ENCODE measurements around the gene XRCC5.
A peak's percentile ranks its signal among the peaks of the same experiment; 100 is the strongest.
"Not testable (repeated sequence)": the region's sequence is repeated elsewhere in the genome, so short reads cannot be mapped to it uniquely, and the experiment has no call there.

Gene XRCC5

GRCh38 chr2:216080048-216080447 lies 29.1 kb upstream of the XRCC5 start:
- CTCF ChIA-PET, H3K27ac Mint-ChIP-seq, H3K9me3 Mint-ChIP-seq, H3K27me3 Mint-ChIP-seq, DNase-seq: not testable (repeated sequence)
- H3K4me1 Mint-ChIP-seq, result peaks cover 64% of the 10 kb centered on the region
- peaks cover 26% of the 10 kb centered on the region for H3K36me3 Mint-ChIP-seq
- H3K4me3 Mint-ChIP-seq, result peak overlapping the region; percentile 97

- Mint-ChIP-seq H3K4me3 (peak overlapping the region; percentile 97), H3K27ac (peak overlapping the region; percentile 87), H3K4me1 (peaks cover 65% of the 10 kb centered on the region), H3K36me3 (peaks cover 22% of the 10 kb centered on the region), H3K9me3 (no peaks in the 10 kb centered on the region), H3K27me3 (no peaks in the 10 kb centered on the region)
- DNase-seq, result no peak
- CTCF ChIA-PET, result interaction anchor here (1.1 to 4.6 kb wide), 3 partner anchors 22 to 48 kb away, joined by 3 to 45 read pairs (median 4); partner anchors contain the start of gene XRCC5
These were observed 28.1 kb upstream of the XRCC5 start for GRCh38 chr2:216081012-216081411.

GRCh38 chr2:216081487-216082116 lies 27.5 kb upstream of the XRCC5 start, which contains the start of the genes PECR and TMEM169:
TSS of gene PECR (minus strand) at chr2:216081809. CDS start at chr2:216081741, 68 bp downstream.
TSS of gene TMEM169 (plus strand) at chr2:216081919. CDS start at chr2:216095964, 14,045 bp downstream.
- H3K4me1 Mint-ChIP-seq, result peaks cover 67% of the 10 kb centered on the region
- H3K27me3 Mint-ChIP-seq, result no peaks in the 10 kb centered on the region
- peak within 1 kb of the TSS; percentile 97 for H3K4me3 Mint-ChIP-seq
- peaks cover 19% of the 10 kb centered on the region for H3K36me3 Mint-ChIP-seq
- CTCF ChIA-PET, result interaction anchor here (1.1 to 4.6 kb wide), 3 partner anchors 22 to 49 kb away, joined by 3 to 45 read pairs (median 4); partner anchors contain the start of gene XRCC5
- peak; percentile 87 for DNase-seq
- H3K27ac Mint-ChIP-seq, result peak within 1 kb of the TSS; percentile 87
- no peaks in the 10 kb centered on the region for H3K9me3 Mint-ChIP-seq

DNA sequence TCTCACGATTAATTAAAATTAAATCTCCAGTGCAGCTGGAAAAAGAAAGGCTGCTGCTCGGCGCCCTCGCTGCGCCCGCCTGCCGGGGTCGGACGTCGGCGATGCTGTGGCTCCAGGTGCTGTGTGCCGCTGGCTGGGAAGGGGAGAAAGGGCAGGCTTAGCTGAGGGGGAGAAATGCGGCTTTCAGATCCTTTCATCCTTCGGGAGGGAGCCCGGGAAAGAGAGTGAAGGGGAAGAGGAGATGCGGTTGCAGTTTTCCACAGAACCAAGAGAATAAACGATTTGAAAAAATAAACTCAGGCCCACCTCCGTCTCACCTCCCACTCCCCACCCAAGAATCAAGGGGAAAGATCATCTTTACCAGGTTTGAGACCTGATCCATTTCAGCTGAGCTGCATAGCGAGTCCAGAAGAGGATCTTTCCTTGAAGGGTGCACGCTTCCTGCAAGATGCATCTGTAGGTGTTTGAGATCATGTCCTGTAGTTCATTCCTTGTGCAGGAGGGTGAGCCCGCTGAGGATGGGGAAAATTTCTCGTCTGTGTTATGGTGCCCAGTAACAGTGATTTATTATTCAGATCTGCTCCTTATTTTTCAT lies 26.9 kb upstream of the XRCC5 start:
- Mint-ChIP-seq H3K4me3 (peak overlapping the region; percentile 97), H3K9me3 (no peaks in the 10 kb centered on the region), H3K27me3 (no peaks in the 10 kb centered on the region), H3K36me3 (peaks cover 21% of the 10 kb centered on the region), H3K4me1 (peaks cover 70% of the 10 kb centered on the region), H3K27ac (peak overlapping the region; percentile 87)
- peak; percentile 35 for DNase-seq
- CTCF ChIA-PET, result interaction anchor here (1.1 to 4.6 kb wide), 3 partner anchors 23 to 49 kb away, joined by 3 to 45 read pairs (median 4); partner anchors contain the start of gene XRCC5

GRCh38 chr2:216082805-216083204 lies 26.3 kb upstream of the XRCC5 start:
- Mint-ChIP-seq H3K9me3 (no peaks in the 10 kb centered on the region), H3K27me3 (no peaks in the 10 kb centered on the region), H3K36me3 (peaks cover 19% of the 10 kb centered on the region), H3K4me1 (peaks cover 70% of the 10 kb centered on the region), H3K4me3 (peak overlapping the region; percentile 97), H3K27ac (peak overlapping the region; percentile 87)
- peak; percentile 26 for DNase-seq
- CTCF ChIA-PET, result interaction anchor here (1.1 to 4.6 kb wide), 4 partner anchors 11 to 59 kb away, joined by 3 to 45 read pairs (median 4); partner anchors contain the start of gene XRCC5

GRCh38 chr2:216083464-216084281 lies 25.5 kb upstream of the XRCC5 start:
- Mint-ChIP-seq H3K27me3 (no peaks in the 10 kb centered on the region), H3K36me3 (peaks cover 19% of the 10 kb centered on the region), H3K27ac (peak overlapping the region; percentile 85), H3K4me3 (peak overlapping the region; percentile 6), H3K4me1 (peaks cover 65% of the 10 kb centered on the region), H3K9me3 (no peaks in the 10 kb centered on the region)
- CTCF ChIA-PET, result interaction anchor here (0.9 to 4.6 kb wide), 6 partner anchors 10 to 112 kb away, joined by 3 to 45 read pairs (median 4); partner anchors contain the start of gene XRCC5
- DNase-seq, result no peak

DNA sequence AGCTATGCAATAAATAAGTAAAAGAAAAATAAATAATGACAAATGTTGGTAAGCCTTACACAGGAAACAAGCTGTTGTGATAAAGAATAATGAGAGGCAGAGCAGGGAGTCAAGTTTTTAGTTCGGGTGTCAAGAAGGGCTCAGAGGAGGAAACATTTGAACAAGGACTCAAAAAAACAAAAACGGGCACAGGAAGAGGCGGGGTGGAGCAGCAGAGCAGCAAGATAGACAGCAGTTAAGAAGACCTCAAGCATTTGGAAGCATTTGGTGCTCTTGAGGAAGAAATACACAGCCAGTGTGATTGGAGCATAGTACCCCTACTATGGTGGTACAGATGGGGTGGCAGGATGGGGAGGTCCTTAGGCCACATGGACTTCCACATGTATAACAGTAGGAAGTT lies 24.6 kb upstream of the XRCC5 start:
- peaks cover 62% of the 10 kb centered on the region for H3K4me1 Mint-ChIP-seq
- DNase-seq, result peak; percentile 53
- no peaks in the 10 kb centered on the region for H3K27me3 Mint-ChIP-seq
- H3K9me3 Mint-ChIP-seq, result no peaks in the 10 kb centered on the region
- H3K4me3 Mint-ChIP-seq, result peak overlapping the region; percentile 46
- H3K27ac Mint-ChIP-seq, result peak overlapping the region; percentile 85
- CTCF ChIA-PET, result interaction anchor here (0.9 to 4.6 kb wide), 3 partner anchors 24 to 111 kb away, joined by 3 to 45 read pairs (median 8); partner anchors contain the start of gene XRCC5
- H3K36me3 Mint-ChIP-seq, result peaks cover 20% of the 10 kb centered on the region

DNA sequence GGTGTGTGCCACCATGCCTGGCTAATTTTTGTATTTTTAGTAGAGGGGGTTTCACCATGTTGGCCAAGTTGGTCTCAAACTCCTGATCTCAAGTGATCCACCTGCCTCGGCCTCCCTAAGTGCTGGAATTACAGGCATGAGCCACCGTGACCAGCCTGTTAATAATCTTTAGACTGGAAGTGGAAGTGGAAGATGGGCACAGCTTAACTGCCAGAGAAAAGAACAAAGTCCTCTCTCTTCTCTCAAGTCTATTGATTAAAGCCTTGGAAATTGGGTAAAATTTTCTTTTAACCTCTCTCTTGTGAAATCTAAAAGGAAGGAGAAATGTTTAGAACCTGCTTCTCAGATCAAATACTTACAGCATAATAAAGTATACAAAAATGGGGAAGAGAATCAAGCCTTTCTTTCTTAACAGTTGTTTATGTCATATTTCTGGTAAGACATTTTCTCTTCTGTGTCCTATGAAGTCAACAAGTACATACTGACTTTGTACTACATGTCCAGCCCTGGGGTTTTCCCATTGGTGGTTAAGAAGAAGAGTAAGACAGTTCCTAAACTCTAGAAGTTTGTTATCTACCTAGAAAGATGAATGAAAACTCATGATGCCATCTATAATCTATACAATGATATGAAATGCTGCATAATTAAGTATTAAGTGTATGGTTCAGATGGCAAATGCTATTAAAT lies 22.8 kb upstream of the XRCC5 start:
- H3K36me3 Mint-ChIP-seq, result peaks cover 12% of the 10 kb centered on the region
- no peak for DNase-seq
- H3K27ac Mint-ChIP-seq, result no peak overlapping the region
- no peak overlapping the region for H3K4me3 Mint-ChIP-seq
- H3K27me3 Mint-ChIP-seq, result no peaks in the 10 kb centered on the region
- CTCF ChIA-PET, result no interaction called here
- no peaks in the 10 kb centered on the region for H3K9me3 Mint-ChIP-seq
- peaks cover 61% of the 10 kb centered on the region for H3K4me1 Mint-ChIP-seq

DNA sequence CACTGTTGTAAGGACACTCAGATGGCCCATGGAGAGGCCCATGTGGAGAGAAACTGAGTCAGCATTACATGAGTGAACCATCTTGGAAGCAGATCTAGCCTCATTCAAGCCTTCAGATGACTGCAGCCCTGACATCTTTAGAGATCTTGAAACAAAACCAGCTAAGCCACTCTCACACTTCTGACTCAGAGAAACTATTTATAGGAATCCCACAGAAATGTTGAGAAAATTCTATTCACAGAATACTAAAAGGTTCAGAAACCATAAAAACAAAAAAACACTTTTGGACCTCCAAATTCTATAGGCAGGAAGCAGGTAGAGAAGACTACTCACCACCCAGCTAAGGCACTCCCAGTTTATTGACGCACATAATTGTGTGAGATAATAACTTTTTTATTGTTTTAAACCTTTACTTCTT lies 18.8 kb upstream of the XRCC5 start:
- Mint-ChIP-seq H3K9me3 (no peaks in the 10 kb centered on the region), H3K4me1 (peaks cover 26% of the 10 kb centered on the region), H3K27me3 (no peaks in the 10 kb centered on the region), H3K4me3 (no peak overlapping the region), H3K36me3 (peaks cover 5% of the 10 kb centered on the region), H3K27ac (no peak overlapping the region)
- DNase-seq, result no peak
- CTCF ChIA-PET, result no interaction called here

DNA sequence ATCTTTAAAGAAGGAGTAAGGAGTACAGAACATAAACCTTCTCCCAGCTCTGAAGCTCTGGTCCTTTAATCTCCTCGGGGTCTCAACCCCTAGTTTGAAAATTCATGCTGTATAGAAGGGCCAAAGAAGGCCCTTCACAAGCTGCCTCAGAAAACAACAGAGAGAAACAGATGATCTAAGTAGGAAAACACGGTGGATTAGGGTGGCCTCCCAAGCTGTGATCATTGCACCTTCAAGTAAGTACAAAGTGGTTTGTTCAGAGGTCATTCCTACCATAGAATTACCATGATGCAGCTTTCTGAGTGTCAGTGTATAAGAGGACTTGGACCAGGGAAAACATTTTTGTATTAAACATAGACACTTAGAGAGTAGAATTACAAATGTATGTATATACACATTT lies 16.5 kb upstream of the XRCC5 start:
- Mint-ChIP-seq H3K36me3 (peaks cover 2% of the 10 kb centered on the region), H3K4me3 (no peak overlapping the region), H3K27ac (no peak overlapping the region), H3K9me3 (no peaks in the 10 kb centered on the region), H3K27me3 (no peaks in the 10 kb centered on the region), H3K4me1 (peaks cover 14% of the 10 kb centered on the region)
- DNase-seq, result no peak
- CTCF ChIA-PET, result interaction anchor here (1.7 kb wide), 1 partner anchor 18 kb away, joined by 5 read pairs; no protein-coding TSS in a partner anchor

DNA sequence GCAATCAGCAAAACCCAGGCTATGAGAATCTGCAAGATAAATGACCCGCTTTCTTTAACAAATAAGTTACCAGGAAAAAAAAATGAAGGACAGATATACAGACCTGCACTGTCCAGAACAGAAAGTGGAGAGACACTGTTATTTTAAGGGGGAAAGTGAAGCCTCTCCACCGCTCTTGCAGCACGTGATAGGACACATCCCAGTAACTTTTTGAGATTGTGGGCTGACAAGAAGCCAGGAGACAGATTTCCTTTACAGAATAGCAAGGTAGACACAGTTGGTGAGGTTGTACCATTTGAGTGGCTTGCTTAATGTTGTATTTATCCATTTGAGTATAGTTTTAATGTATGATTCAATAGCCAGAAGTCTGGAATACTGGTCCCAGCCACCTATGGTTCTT lies 14.4 kb upstream of the XRCC5 start:
- H3K9me3 Mint-ChIP-seq, result no peaks in the 10 kb centered on the region
- CTCF ChIA-PET, result interaction anchor here (1.1 to 1.2 kb wide), 2 partner anchors 11 to 61 kb away, joined by 3 to 4 read pairs; no protein-coding TSS in a partner anchor
- H3K4me1 Mint-ChIP-seq, result peaks cover 13% of the 10 kb centered on the region
- DNase-seq, result no peak
- H3K36me3 Mint-ChIP-seq, result no peaks in the 10 kb centered on the region
- H3K4me3 Mint-ChIP-seq, result no peak overlapping the region
- no peak overlapping the region for H3K27ac Mint-ChIP-seq
- H3K27me3 Mint-ChIP-seq, result no peaks in the 10 kb centered on the region

DNA sequence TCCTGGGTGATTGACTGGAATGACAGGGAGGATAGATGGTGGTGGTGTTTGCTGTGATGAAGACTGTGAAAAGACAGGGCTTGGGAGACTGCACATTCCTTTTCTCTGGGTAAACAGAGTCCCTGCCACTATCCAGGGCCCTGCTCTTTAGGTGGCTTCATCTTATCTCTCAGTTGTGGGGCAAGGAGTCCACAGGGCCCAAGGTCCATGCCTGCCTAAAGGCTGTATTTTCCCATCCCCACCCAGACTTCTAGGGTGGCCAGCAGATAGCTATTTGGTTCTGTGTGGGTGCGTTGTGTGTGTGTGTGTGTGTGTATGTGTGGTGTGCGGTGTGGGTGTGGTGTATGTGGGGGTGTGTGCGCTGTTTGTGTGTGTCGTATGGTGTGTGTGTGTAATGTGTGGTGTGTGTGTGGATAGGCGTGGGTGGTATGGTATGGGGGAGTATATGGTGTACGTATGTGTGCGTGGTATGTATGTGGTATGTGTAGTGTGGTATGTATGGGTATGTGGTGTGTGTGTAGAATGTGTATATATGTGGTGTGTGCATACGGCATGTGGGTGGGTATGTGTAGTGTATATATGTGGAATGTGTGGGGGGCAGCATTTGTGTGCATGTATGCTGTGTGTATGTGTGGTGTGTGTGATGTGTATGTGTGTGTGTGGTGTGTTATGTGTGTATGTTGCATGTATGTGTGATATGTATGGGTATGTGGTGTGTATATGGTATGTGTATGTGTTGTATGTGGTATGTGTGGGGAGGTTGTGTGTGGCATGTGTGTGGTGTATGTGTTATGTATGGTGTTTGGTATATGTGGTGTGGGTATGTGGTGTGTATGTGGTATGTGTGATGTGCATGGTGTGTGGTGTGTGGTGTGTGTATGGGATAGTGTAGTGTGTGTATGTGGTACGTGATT lies 10.5 kb upstream of the XRCC5 start:
- Mint-ChIP-seq H3K4me3 (no peak overlapping the region), H3K36me3 (peaks cover 11% of the 10 kb centered on the region), H3K27me3 (no peaks in the 10 kb centered on the region), H3K4me1 (peaks cover 8% of the 10 kb centered on the region), H3K9me3 (no peaks in the 10 kb centered on the region), H3K27ac (no peak overlapping the region)
- no peak for DNase-seq
- CTCF ChIA-PET, result no interaction called here

DNA sequence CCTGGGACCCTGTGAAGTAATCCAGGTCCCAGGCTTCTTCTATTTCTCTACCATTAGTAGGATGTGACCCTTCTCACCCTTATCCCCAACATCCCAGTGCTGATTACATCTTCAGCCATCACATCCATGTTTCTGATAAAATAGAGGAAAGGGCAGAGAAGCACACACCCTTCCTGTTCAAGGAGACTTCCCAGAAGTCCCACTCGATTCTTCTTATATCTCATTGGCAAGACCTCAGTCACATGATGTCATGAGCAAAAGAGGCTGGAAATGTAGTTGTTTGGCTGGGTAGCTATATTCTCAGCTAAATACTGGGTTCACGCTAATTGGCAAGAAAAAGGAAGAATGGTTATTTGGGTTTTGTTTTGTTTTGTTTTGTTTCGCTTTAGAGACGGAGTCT lies 8.0 kb upstream of the XRCC5 start:
- Mint-ChIP-seq H3K4me1 (peaks cover 11% of the 10 kb centered on the region), H3K27me3 (peaks cover 4% of the 10 kb centered on the region), H3K36me3 (peaks cover 11% of the 10 kb centered on the region), H3K27ac (no peak overlapping the region), H3K4me3 (no peak overlapping the region), H3K9me3 (no peaks in the 10 kb centered on the region)
- CTCF ChIA-PET, result interaction anchor here (2.7 kb wide), 1 partner anchor 9 kb away, joined by 8 read pairs; the partner anchor contains the start of gene XRCC5
- DNase-seq, result no peak

Measured in activated naive CD4-positive, alpha-beta T cell treated with anti-CD3 and anti-CD28 coated beads, Interleukin-2, amount 10 ng/mL, durations not matched to agents 7 days and 5 days (primary cell).